ENCODE data around the gene FUT8. TPM values are rescaled to one million over a fixed set of nuclear protein-coding genes. Genes with fewer than 3 reads are reported as not detected.

FUT8 gene
- total RNA-seq: 85.5 and 92.6 TPM in 2 replicates

GRCh38 chr14:65412032-65412846 is at the start of gene FUT8:
FUT8 (plus strand) TSS chr14:65412730; CDS start chr14:65561564, 148,834 bp downstream.

Small RNA genes within 50 kb of the gene (small RNA-seq; reads per million reads assigned to genes)
- gene MIR625: 3.2 reads per million, percentile 66 among the genes with 10 or more reads in this experiment

All from thoracic aorta endothelial cell (primary cell).